PC-3 (cell line): Measurements from ENCODE around the gene FGF1. TPM values are rescaled to one million over a fixed set of nuclear protein-coding genes. Genes with fewer than 3 reads are reported as not detected.

Experiments used
- ATAC-seq: fragments of 200-7000 bp; cut with Tn5 transposase; 2 replicates; pipeline ENCODE4 v1.9.1; 2020; ENCODE audit warnings: mild to moderate bottlenecking, moderate library complexity
- BruUV-seq: library from RNA; stranded (reverse); fragments of 400-500 nt; replicated peaks from 2 replicates; lab custom pipeline; 2021; lab: Mats Ljungman, UMichigan
- CTCF ChIA-PET: fragments of 300-600 bp; sonication (Branson Sonifier 250); formaldehyde crosslinking; loops from one replicate; lab custom pipeline; 2022; ENCODE audit warnings: antibody characterized with exemption; lab: Charles Lee
- POLR2A ChIA-PET: fragments of 300-600 bp; sonication (Branson Sonifier 250); formaldehyde crosslinking; loops from one replicate; lab custom pipeline; 2022; ENCODE audit warnings: antibody characterized with exemption; ENCODE audit not compliant: unreplicated experiment; lab: Charles Lee
- DNase-seq: peaks from one replicate; pipeline ENCODE4 v3.0.0-alpha.2; 2015
- H2AFZ ChIP-seq: fragments of 300-600 bp; sonication (generic); 2 replicates; pipeline ENCODE4 v1.6.0; 2016; ENCODE audit warnings: antibody characterized with exemption, low read length
- H3F3A ChIP-seq: fragments of 300-600 bp; sonication (generic); one replicate; pipeline ENCODE4 v1.6.0; 2017; ENCODE audit warnings: antibody characterized with exemption, low read length, control low read depth, mild to moderate bottlenecking; ENCODE audit not compliant: unreplicated experiment
- H3K27ac ChIP-seq: fragments of 300-600 bp; sonication (generic); 2 replicates; pipeline ENCODE4 v1.5.1; 2016; ENCODE audit warnings: mild to moderate bottlenecking, low read length
- H3K27me3 ChIP-seq: fragments of 300-600 bp; sonication (generic); 2 replicates; pipeline ENCODE4 v1.6.1; 2016; ENCODE audit warnings: low read length, mixed read lengths
- H3K36me3 ChIP-seq: fragments of 300-600 bp; sonication (generic); 2 replicates; pipeline ENCODE4 v1.6.1; 2016; ENCODE audit warnings: low read depth, mixed run types, low read length, mixed read lengths
- H3K4me1 ChIP-seq: fragments of 300-600 bp; sonication (generic); 2 replicates; pipeline ENCODE4 v1.5.1; 2016; ENCODE audit warnings: low read length; ENCODE audit not compliant: insufficient read depth
- H3K4me2 ChIP-seq: fragments of 300-600 bp; sonication (generic); 2 replicates; pipeline ENCODE4 v1.6.0; 2016; ENCODE audit warnings: low read length
- H3K4me3 ChIP-seq: fragments of 300-600 bp; sonication (generic); 2 replicates; pipeline ENCODE4 v1.5.1; 2016; ENCODE audit warnings: mild to moderate bottlenecking, low read length, mixed read lengths
- H3K79me2 ChIP-seq: fragments of 300-600 bp; sonication (generic); 2 replicates; pipeline ENCODE4 v1.6.1; 2017; ENCODE audit warnings: low read length, mixed read lengths
- H3K9ac ChIP-seq: fragments of 300-600 bp; sonication (generic); 2 replicates; pipeline ENCODE4 v1.6.0; 2016; ENCODE audit warnings: mild to moderate bottlenecking, low read length
- H3K9me2 ChIP-seq: fragments of 300-600 bp; sonication (generic); replicated peaks from 2 replicates; pipeline ENCODE4 v1.6.1; 2016; ENCODE audit warnings: mixed run types, low read length, mixed read lengths
- H3K9me3 ChIP-seq: fragments of 300-600 bp; sonication (generic); 2 replicates; pipeline ENCODE4 v1.6.1; 2016; ENCODE audit warnings: low read length, mixed read lengths
- H4K20me1 ChIP-seq: fragments of 300-600 bp; sonication (generic); 2 replicates; pipeline ENCODE4 v1.6.1; 2016; ENCODE audit warnings: low read length, mixed read lengths
- EZH2 ChIP-seq: fragments of 300-600 bp; sonication (generic); IDR thresholded peaks from one replicate; pipeline ENCODE4 v1.6.1; 2017; ENCODE audit warnings: antibody characterized with exemption, mild to moderate bottlenecking, low read length; ENCODE audit not compliant: unreplicated experiment
- EZH2phosphoT487 ChIP-seq: fragments of 300-600 bp; sonication (generic); IDR thresholded peaks from 2 replicates; pipeline ENCODE4 v1.6.1; 2018; ENCODE audit warnings: mild to moderate bottlenecking, antibody characterized with exemption, low read length, borderline replicate concordance
- intact Hi-C: fragments of 100-400 bp; cut with micrococcal nuclease; formaldehyde crosslinking; loops from 2 replicates; pipeline ENCODE4 v1.9.0; 2023
- total RNA-seq: library from RNA; depleted of rRNA; stranded (reverse); fragments of >200 nt; gene quantifications from 2 replicates; pipeline ENCODE4 v1.2.3, GENCODE V29; 2014
- TF ChIP-seq, protein P1 (sequence below): fragments of 300-600 bp; sonication (generic); conservative IDR thresholded peaks from 2 replicates; pipeline ENCODE4 v1.5.1; 2017; ENCODE audit warnings: antibody characterized with exemption, low read depth, mild to moderate bottlenecking, low read length

Gene FGF1
- total RNA-seq, 1 experiment from 2014 or later, result 1.5 TPM

DNA sequence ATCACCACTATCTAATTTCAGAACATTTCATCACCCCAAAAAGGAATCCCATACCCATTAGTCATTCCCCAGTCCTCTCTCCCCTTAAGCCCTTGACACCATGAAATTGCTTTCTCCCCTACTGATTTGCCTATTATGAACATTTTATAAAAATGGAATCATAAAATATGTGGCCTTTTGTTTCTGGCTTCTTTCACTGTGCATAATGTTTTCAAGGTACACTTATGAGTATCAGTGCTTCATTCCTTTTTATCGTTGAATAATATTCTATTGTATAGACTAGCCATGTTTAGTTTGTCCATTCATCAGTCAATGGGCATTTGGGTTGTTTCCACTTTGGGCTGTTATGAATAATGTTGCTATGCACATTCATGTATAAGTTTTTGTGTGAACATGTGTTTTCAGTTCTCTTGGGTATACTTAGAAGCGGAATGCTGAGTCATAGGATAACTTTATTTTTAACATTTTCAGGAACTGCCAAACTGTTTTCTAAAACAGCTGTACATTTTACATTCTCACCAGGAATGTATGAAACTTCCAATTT is 40.4 kb upstream of the FGF1 start:
- Histone ChIP-seq H3K9me3 (no peaks in the 10 kb centered on the region), H3K36me3 (no peaks in the 10 kb centered on the region), H3K9ac (no peak overlapping the region), H3K4me2 (no peak overlapping the region), H3K4me1 (peaks cover 12% of the 10 kb centered on the region), H2AFZ (no peak overlapping the region), H3K9me2 (no peaks in the 10 kb centered on the region), H4K20me1 (no peaks in the 10 kb centered on the region), H3K79me2 (no peaks in the 10 kb centered on the region), H3K27me3 (no peaks in the 10 kb centered on the region), H3K27ac (no peak overlapping the region), H3K4me3 (no peak overlapping the region), H3F3A (no peaks in the 10 kb centered on the region)
- ChIA-PET CTCF (no interaction called here), POLR2A (no interaction called here)
- TF ChIP-seq, protein P1, sequence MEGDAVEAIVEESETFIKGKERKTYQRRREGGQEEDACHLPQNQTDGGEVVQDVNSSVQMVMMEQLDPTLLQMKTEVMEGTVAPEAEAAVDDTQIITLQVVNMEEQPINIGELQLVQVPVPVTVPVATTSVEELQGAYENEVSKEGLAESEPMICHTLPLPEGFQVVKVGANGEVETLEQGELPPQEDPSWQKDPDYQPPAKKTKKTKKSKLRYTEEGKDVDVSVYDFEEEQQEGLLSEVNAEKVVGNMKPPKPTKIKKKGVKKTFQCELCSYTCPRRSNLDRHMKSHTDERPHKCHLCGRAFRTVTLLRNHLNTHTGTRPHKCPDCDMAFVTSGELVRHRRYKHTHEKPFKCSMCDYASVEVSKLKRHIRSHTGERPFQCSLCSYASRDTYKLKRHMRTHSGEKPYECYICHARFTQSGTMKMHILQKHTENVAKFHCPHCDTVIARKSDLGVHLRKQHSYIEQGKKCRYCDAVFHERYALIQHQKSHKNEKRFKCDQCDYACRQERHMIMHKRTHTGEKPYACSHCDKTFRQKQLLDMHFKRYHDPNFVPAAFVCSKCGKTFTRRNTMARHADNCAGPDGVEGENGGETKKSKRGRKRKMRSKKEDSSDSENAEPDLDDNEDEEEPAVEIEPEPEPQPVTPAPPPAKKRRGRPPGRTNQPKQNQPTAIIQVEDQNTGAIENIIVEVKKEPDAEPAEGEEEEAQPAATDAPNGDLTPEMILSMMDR, result no peak
- TF ChIP-seq EZH2 (no peak), EZH2phosphoT487 (no peak)
- no peak for DNase-seq
- no TSS peak for BruUV-seq
- intact Hi-C loops, result no loop called here
- ATAC-seq, result no peak

DNA sequence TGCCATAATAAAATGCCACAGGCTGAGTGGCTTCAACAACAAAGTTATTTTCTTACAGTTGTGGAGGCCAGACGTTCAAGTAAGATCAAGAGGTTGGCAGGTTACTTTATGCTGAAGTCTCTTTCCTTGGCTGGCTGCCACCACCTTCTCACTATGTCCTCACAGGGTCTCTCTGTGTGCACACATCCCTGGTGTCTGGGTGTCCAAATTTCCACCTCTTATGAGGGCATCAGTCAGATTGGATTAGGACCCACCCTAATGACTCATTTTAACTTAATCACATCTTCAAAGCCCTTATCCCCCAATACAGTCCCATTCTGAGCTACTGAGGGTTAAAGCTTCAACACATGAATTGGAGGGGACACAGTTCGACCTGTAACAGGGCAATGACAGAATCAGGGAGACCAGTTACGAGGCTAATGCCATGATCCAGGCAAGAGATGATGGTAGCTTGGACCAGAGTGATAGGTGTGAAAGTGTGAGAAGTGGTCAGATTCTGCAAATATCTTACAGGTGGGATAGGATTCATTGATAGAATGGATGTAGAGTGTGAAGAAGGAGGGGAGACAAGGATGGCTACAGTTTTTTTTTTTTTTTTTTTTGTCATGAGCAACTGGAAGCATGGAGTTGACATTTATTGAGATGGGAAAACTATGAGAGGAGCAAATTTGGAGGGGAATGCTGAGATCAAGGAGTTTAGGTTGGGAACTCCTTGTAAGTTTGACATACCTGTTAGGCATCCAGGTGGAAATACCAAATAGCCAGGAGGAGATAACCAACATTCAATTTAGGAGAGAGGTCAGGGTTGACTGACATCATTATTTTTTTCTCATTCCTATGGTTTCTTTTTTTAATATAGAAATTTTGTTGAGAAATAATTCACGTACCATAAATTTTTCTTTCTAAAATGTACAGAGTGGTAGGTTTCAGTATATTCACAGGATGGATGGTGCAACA is 39.6 kb upstream of the FGF1 start:
- Histone ChIP-seq H3K9ac (no peak overlapping the region), H3K79me2 (no peaks in the 10 kb centered on the region), H3F3A (peaks cover 4% of the 10 kb centered on the region), H3K27me3 (no peaks in the 10 kb centered on the region), H4K20me1 (no peaks in the 10 kb centered on the region), H2AFZ (no peak overlapping the region), H3K4me1 (peaks cover 19% of the 10 kb centered on the region), H3K9me2 (no peaks in the 10 kb centered on the region), H3K27ac (no peak overlapping the region), H3K4me3 (no peak overlapping the region), H3K36me3 (no peaks in the 10 kb centered on the region), H3K4me2 (no peak overlapping the region), H3K9me3 (no peaks in the 10 kb centered on the region)
- ATAC-seq, result no peak
- BruUV-seq, result no TSS peak
- ChIA-PET POLR2A (no interaction called here), CTCF (no interaction called here)
- intact Hi-C loops, result no loop called here
- TF ChIP-seq, protein P1, result no peak
- TF ChIP-seq EZH2phosphoT487, result no peak
- no peak for TF ChIP-seq EZH2
- DNase-seq, result no peak

DNA sequence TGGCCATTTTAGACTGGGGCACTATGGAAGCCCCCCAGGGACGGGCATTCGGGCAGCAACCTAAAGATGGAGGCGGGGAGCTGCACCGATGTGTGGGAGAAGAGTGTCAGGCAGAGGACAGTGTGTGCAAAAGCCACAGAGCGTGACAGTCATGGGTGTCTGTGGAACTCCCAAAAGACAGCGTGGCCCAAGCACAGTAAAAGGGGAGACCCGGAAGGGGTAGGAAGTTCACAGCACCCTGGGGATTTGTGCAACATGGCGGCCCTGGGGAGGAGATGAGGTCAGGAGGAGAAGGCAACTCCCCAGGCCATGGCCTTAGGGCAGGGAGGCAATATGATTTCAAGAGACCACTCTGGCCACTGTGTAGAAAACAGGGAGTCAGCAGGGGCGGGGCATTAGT is 38.9 kb upstream of the FGF1 start:
- no peak overlapping the region for H3K4me2 ChIP-seq
- no peaks in the 10 kb centered on the region for H3K9me3 ChIP-seq
- H4K20me1 ChIP-seq, result no peaks in the 10 kb centered on the region
- BruUV-seq, result no TSS peak
- H3F3A ChIP-seq, result peaks cover 8% of the 10 kb centered on the region
- DNase-seq (no peak), ATAC-seq (no peak)
- H3K36me3 ChIP-seq, result no peaks in the 10 kb centered on the region
- H3K9ac ChIP-seq, result no peak overlapping the region
- no peak overlapping the region for H2AFZ ChIP-seq
- H3K4me3 ChIP-seq, result no peak overlapping the region
- peaks cover 26% of the 10 kb centered on the region for H3K4me1 ChIP-seq
- no peaks in the 10 kb centered on the region for H3K27me3 ChIP-seq
- no peaks in the 10 kb centered on the region for H3K79me2 ChIP-seq
- H3K9me2 ChIP-seq, result no peaks in the 10 kb centered on the region
- H3K27ac ChIP-seq, result no peak overlapping the region
- intact Hi-C loops, result no loop called here
- POLR2A ChIA-PET, result no interaction called here
- TF ChIP-seq EZH2phosphoT487, result no peak
- TF ChIP-seq EZH2, result no peak
- TF ChIP-seq, protein P1, result no peak
- CTCF ChIA-PET, result no interaction called here
